SK-N-MC (cell line): ENCODE results near the gene PNLIPRP1.

Source experiments
- EZH2 ChIP-seq: fragments of 200-600 bp; sonication (generic); IDR thresholded peaks from one replicate; pipeline ENCODE4 v1.6.1; 2017; ENCODE audit warnings: antibody characterized with exemption
- FOXP2 ChIP-seq: optimal IDR thresholded peaks from 2 replicates; pipeline ENCODE3; 2011; ENCODE audit warnings: mild to moderate bottlenecking, moderate library complexity; ENCODE audit not compliant: insufficient read depth; ENCODE audit errors: extremely low read length, control extremely low read depth
- POLR2AphosphoS5 ChIP-seq: IDR thresholded peaks from 2 replicates; pipeline ENCODE4 v1.6.1; 2012; ENCODE audit warnings: mild to moderate bottlenecking, low read depth, low read length, borderline replicate concordance

- no peak for TF ChIP-seq EZH2
- TF ChIP-seq POLR2AphosphoS5, result no peak
- TF ChIP-seq FOXP2, result no peak
Measured at GRCh38 chr10:116566932-116567331, 23.8 kb upstream of the PNLIPRP1 start.
